Neuronal stem cell (in vitro differentiated cells): ENCODE data around the gene LRP1B.
"Not testable (repeated sequence)": the region's sequence is repeated elsewhere in the genome, so short reads cannot be mapped to it uniquely, and the experiment has no call there.

Source experiments
- DNase-seq: peaks from one replicate; pipeline ENCODE4 v3.0.0-alpha.2; 2013; ENCODE audit warnings: low spot score
- H2AFZ ChIP-seq: one replicate; pipeline ENCODE4 v1.6.1; 2013; ENCODE audit warnings: mild to moderate bottlenecking, low read length, inconsistent platforms
- H2AK5ac ChIP-seq: 2 replicates; pipeline ENCODE4 v1.6.1; 2013; ENCODE audit warnings: low read depth, mild to moderate bottlenecking, inconsistent platforms, low read length, moderate library complexity, mixed read lengths
- H2BK120ac ChIP-seq: 2 replicates; pipeline ENCODE4 v1.6.1; 2013; ENCODE audit warnings: low read depth, mild to moderate bottlenecking, inconsistent platforms, low read length, moderate library complexity, mixed read lengths
- H2BK12ac ChIP-seq: one replicate; pipeline ENCODE4 v1.6.1; 2013; ENCODE audit warnings: low read length, inconsistent platforms
- H2BK15ac ChIP-seq: 2 replicates; pipeline ENCODE4 v1.6.1; 2013; ENCODE audit warnings: mild to moderate bottlenecking, low read length, inconsistent platforms, mixed read lengths
- H2BK5ac ChIP-seq: one replicate; pipeline ENCODE4 v1.6.1; 2013; ENCODE audit warnings: inconsistent platforms, mild to moderate bottlenecking, low read length, moderate library complexity
- H3K14ac ChIP-seq: one replicate; pipeline ENCODE4 v1.6.1; 2013; ENCODE audit warnings: low read length, inconsistent platforms
- H3K18ac ChIP-seq: 2 replicates; pipeline ENCODE4 v1.6.1; 2013; ENCODE audit warnings: low read length, inconsistent platforms
- H3K23ac ChIP-seq: 2 replicates; pipeline ENCODE4 v1.6.1; 2013; ENCODE audit warnings: low read depth, mild to moderate bottlenecking, mixed read lengths, low read length, inconsistent platforms; ENCODE audit not compliant: poor library complexity
- H3K27ac ChIP-seq: replicated peaks from 3 replicates; pipeline ENCODE4 v1.5.1; 2013; ENCODE audit warnings: low read length, inconsistent platforms
- H3K27me3 ChIP-seq, 3 experiments: 2 replicates each; pipeline ENCODE4 v1.6.1; 2013; ENCODE audit warnings: low read length in 3 of 3, mild to moderate bottlenecking in 2 of 3, inconsistent platforms in 1 of 3, low read depth in 1 of 3, mixed read lengths in 1 of 3, moderate library complexity in 1 of 3; ENCODE audit not compliant: control insufficient read depth in 3 of 3, insufficient read depth in 3 of 3
- H3K36me3 ChIP-seq, 2 donors: replicated peaks in 1 of 2; 2 replicates each; pipeline ENCODE4 v1.6.1; 2013; ENCODE audit warnings: low read length in 2 of 2; ENCODE audit not compliant: control insufficient read depth in 2 of 2, insufficient read depth in 2 of 2
- H3K4ac ChIP-seq: 2 replicates; pipeline ENCODE4 v1.6.1; 2013; ENCODE audit warnings: inconsistent platforms, mild to moderate bottlenecking, low read length, moderate library complexity
- H3K4me1 ChIP-seq, 2 donors: 1 replicate in 1 of 2; 2 replicates in 1 of 2; pipeline ENCODE4 v1.6.1; 2013; ENCODE audit warnings: low read length in 2 of 2, low read depth in 1 of 2; ENCODE audit not compliant: control insufficient read depth in 2 of 2, insufficient read depth in 1 of 2
- H3K4me2 ChIP-seq: one replicate; pipeline ENCODE4 v1.6.1; 2013; ENCODE audit warnings: mild to moderate bottlenecking, low read length, inconsistent platforms; ENCODE audit not compliant: insufficient read depth, poor library complexity, severe bottlenecking
- H3K4me3 ChIP-seq, 2 donors: 2 replicates each; pipeline ENCODE4 v1.5.1; 2013; ENCODE audit warnings: low read length in 2 of 2, mild to moderate bottlenecking in 2 of 2, inconsistent platforms in 1 of 2, moderate library complexity in 1 of 2
- H3K79me1 ChIP-seq: one replicate; pipeline ENCODE4 v1.6.1; 2013; ENCODE audit warnings: low read depth, mild to moderate bottlenecking, inconsistent platforms, low read length, moderate library complexity
- H3K9ac ChIP-seq: one replicate; pipeline ENCODE4 v1.6.1; 2013; ENCODE audit warnings: mild to moderate bottlenecking, low read depth, low read length, inconsistent platforms; ENCODE audit not compliant: poor library complexity
- H3K9me3 ChIP-seq, 2 donors: replicated peaks in 1 of 2; 2 replicates each; pipeline versions ENCODE3 to v1.6.1; 2013; ENCODE audit warnings: low read length in 2 of 2, mild to moderate bottlenecking in 2 of 2, inconsistent platforms in 1 of 2, low read depth in 1 of 2, mixed read lengths in 1 of 2, moderate library complexity in 1 of 2; ENCODE audit not compliant: control insufficient read depth in 2 of 2, insufficient read depth in 1 of 2
- H4K8ac ChIP-seq: one replicate; pipeline ENCODE4 v1.6.1; 2013; ENCODE audit warnings: low read depth, mild to moderate bottlenecking, inconsistent platforms, low read length, moderate library complexity
- H4K91ac ChIP-seq: one replicate; pipeline ENCODE4 v1.6.1; 2013; ENCODE audit warnings: low read length, low read depth, mild to moderate bottlenecking, inconsistent platforms; ENCODE audit not compliant: poor library complexity
- WGBS, 2 donors: extraction: QIAGEN DNeasy Blood & Tissue Kit; methylation state at CpG; one replicate each; pipeline ENCODE4 v1.1.7; 2013; ENCODE audit warnings: missing lambda C conversion rate in 2 of 2, mixed read lengths in 1 of 2; ENCODE audit not compliant: insufficient read length in 2 of 2, insufficient replicate concordance in 1 of 2; ENCODE audit errors: extremely low coverage in 2 of 2; 5-methylcytosine and 5-hydroxymethylcytosine counted together

LRP1B gene

GRCh38 chr2:140422759-140423158, 1708.1 kb downstream of the LRP1B start:
- no peaks in the 10 kb centered on the region for H3K9me3 ChIP-seq
- H3K18ac ChIP-seq: no peak overlapping the region
- no peaks in the 10 kb centered on the region for H3K27me3 ChIP-seq
- no peak overlapping the region for H3K14ac ChIP-seq
- H2BK120ac ChIP-seq: no peak overlapping the region
- no peak overlapping the region for H2AK5ac ChIP-seq
- H2AFZ ChIP-seq: no peak overlapping the region
- no peak overlapping the region for H3K27ac ChIP-seq
- H2BK15ac ChIP-seq: no peak overlapping the region
- no peak overlapping the region for H3K9ac ChIP-seq
- no peaks in the 10 kb centered on the region for H3K79me1 ChIP-seq
- no peak overlapping the region for H2BK5ac ChIP-seq
- H3K23ac ChIP-seq: no peak overlapping the region
- WGBS, 2 donors: no CpG with 5 or more reads among the region's 7 CpGs
- H2BK12ac ChIP-seq: no peak overlapping the region
- no peak for DNase-seq
- H3K4me3 ChIP-seq: no peak overlapping the region
- H4K8ac ChIP-seq: no peak overlapping the region
- no peak overlapping the region for H4K91ac ChIP-seq
- no peak overlapping the region for H3K4me2 ChIP-seq
- peaks cover 1 to 3% of the 10 kb centered on the region in 2 donors for H3K4me1 ChIP-seq
- no peaks in the 10 kb centered on the region for H3K36me3 ChIP-seq
- H3K4ac ChIP-seq: no peak overlapping the region

GRCh38 chr2:140417504-140417903, 1713.3 kb downstream of the LRP1B start:
- Histone ChIP-seq H3K27ac (no peak overlapping the region), H3K14ac (no peak overlapping the region), H3K4me2 (no peak overlapping the region), H4K91ac (no peak overlapping the region), H3K4me1 (no peaks in the 10 kb centered on the region), H2AFZ (no peak overlapping the region), H2BK120ac (no peak overlapping the region), H3K4me3 (no peak overlapping the region), H2AK5ac (no peak overlapping the region), H2BK15ac (no peak overlapping the region), H3K9ac (no peak overlapping the region), H2BK12ac (no peak overlapping the region), H3K27me3 (no peaks in the 10 kb centered on the region), H3K18ac (no peak overlapping the region), H4K8ac (no peak overlapping the region), H3K36me3 (no peaks in the 10 kb centered on the region), H3K79me1 (no peaks in the 10 kb centered on the region), H3K9me3 (no peaks in the 10 kb centered on the region), H3K23ac (no peak overlapping the region), H3K4ac (no peak overlapping the region), H2BK5ac (no peak overlapping the region)
- WGBS, 2 donors: no CpG with 5 or more reads among the region's 3 CpGs
- no peak for DNase-seq

- H3K27ac ChIP-seq: no peak overlapping the region
- H3K36me3 ChIP-seq: no peaks in the 10 kb centered on the region
- H3K4me3 ChIP-seq: no peak overlapping the region
- H3K4ac ChIP-seq: no peak overlapping the region
- H4K8ac ChIP-seq: no peak overlapping the region
- H2BK120ac ChIP-seq: no peak overlapping the region
- no peaks in the 10 kb centered on the region for H3K4me1 ChIP-seq
- no peak overlapping the region for H3K9ac ChIP-seq
- no peak overlapping the region for H3K14ac ChIP-seq
- H3K18ac ChIP-seq: no peak overlapping the region
- H2AFZ ChIP-seq: no peak overlapping the region
- no peaks in the 10 kb centered on the region for H3K9me3 ChIP-seq
- WGBS, 2 donors: no CpG with 5 or more reads among the region's 1 CpG
- no peak overlapping the region for H4K91ac ChIP-seq
- DNase-seq: no peak
- no peak overlapping the region for H3K4me2 ChIP-seq
- H2BK15ac ChIP-seq: no peak overlapping the region
- no peak overlapping the region for H2AK5ac ChIP-seq
- H3K27me3 ChIP-seq: no peaks in the 10 kb centered on the region
- no peaks in the 10 kb centered on the region for H3K79me1 ChIP-seq
- H3K23ac ChIP-seq: no peak overlapping the region
- no peak overlapping the region for H2BK12ac ChIP-seq
- no peak overlapping the region for H2BK5ac ChIP-seq
Measured at GRCh38 chr2:140416577-140416976, 1714.2 kb downstream of the LRP1B start.

- H2AK5ac ChIP-seq, H3K4ac ChIP-seq, H4K91ac ChIP-seq, H3K23ac ChIP-seq, H2BK5ac ChIP-seq, H3K4me2 ChIP-seq, H2BK15ac ChIP-seq, H3K4me3 ChIP-seq, H2BK120ac ChIP-seq, H2AFZ ChIP-seq, H3K9me3 ChIP-seq, H3K14ac ChIP-seq, DNase-seq, H3K79me1 ChIP-seq, H3K9ac ChIP-seq, H3K27ac ChIP-seq, H4K8ac ChIP-seq, H3K4me1 ChIP-seq, H3K27me3 ChIP-seq, H3K18ac ChIP-seq, H3K36me3 ChIP-seq, H2BK12ac ChIP-seq: not testable (repeated sequence)
- no CpG with 5 or more reads among the region's 4 CpGs for WGBS, 2 donors
Measured at GRCh38 chr2:140415035-140415434, 1715.8 kb downstream of the LRP1B start.
